Glutamatergic neuron (in vitro differentiated cells): Measurements from ENCODE around the gene TOPAZ1. TPM values are rescaled to one million over a fixed set of nuclear protein-coding genes. Genes with fewer than 3 reads are reported as not detected.

Source experiments
- DNase-seq: peaks from one replicate; pipeline ENCODE4 v3.0.0; 2022
- H3K27ac Mint-ChIP-seq: one replicate; pipeline ENCODE4 v1.8.0; 2020; ENCODE audit warnings: mild to moderate bottlenecking, mixed read lengths, inconsistent platforms; ENCODE audit not compliant: unreplicated experiment
- H3K27me3 Mint-ChIP-seq: one replicate; pipeline ENCODE4 v1.8.0; 2020; ENCODE audit warnings: mild to moderate bottlenecking, moderate library complexity, mixed read lengths, inconsistent platforms; ENCODE audit not compliant: unreplicated experiment
- H3K36me3 Mint-ChIP-seq: one replicate; pipeline ENCODE4 v1.8.0; 2020; ENCODE audit warnings: mild to moderate bottlenecking, mixed read lengths, inconsistent platforms; ENCODE audit not compliant: unreplicated experiment
- H3K4me1 Mint-ChIP-seq: one replicate; pipeline ENCODE4 v1.8.0; 2020; ENCODE audit warnings: mild to moderate bottlenecking, low read depth, mixed read lengths, inconsistent platforms; ENCODE audit not compliant: unreplicated experiment
- H3K4me3 Mint-ChIP-seq: one replicate; pipeline ENCODE4 v1.8.0; 2020; ENCODE audit warnings: mild to moderate bottlenecking, mixed read lengths, inconsistent platforms; ENCODE audit not compliant: unreplicated experiment
- H3K9me3 Mint-ChIP-seq: one replicate; pipeline ENCODE4 v1.8.0; 2020; ENCODE audit warnings: mild to moderate bottlenecking, moderate library complexity, mixed read lengths, inconsistent platforms; ENCODE audit not compliant: unreplicated experiment
- CTCF ChIP-seq: fragments of 200-600 bp; sonication (generic); IDR thresholded peaks from one replicate; pipeline ENCODE4 v1.5.0; 2021; ENCODE audit not compliant: partially characterized antibody, unreplicated experiment
- total RNA-seq: library from RNA; stranded (reverse); fragmentation: NEBNext Ultra II Directional; extraction: Animal tissue kit (Norgen Biotek cat#: 25700); gene quantifications from one replicate; pipeline ENCODE4 v1.2.1, GENCODE V29; 2021; ENCODE audit not compliant: unreplicated experiment

Gene TOPAZ1
- total RNA-seq, 1 donor from 2014 or later: not detected

- Mint-ChIP-seq H3K4me3 (no peak overlapping the region), H3K4me1 (no peaks in the 10 kb centered on the region), H3K27me3 (no peaks in the 10 kb centered on the region)
These were observed 38.4 kb downstream of the TOPAZ1 start for GRCh38 chr3:44280077-44280476.

GRCh38 chr3:44280631-44281030 is 38.9 kb downstream of the TOPAZ1 start:
- Mint-ChIP-seq H3K9me3 (no peaks in the 10 kb centered on the region), H3K4me1 (no peaks in the 10 kb centered on the region), H3K36me3 (no peaks in the 10 kb centered on the region), H3K4me3 (no peak overlapping the region), H3K27me3 (no peaks in the 10 kb centered on the region), H3K27ac (no peak overlapping the region)
- no peak for DNase-seq
- no peak for TF ChIP-seq CTCF

More at GRCh38 chr3:44280077-44280476, 38.4 kb downstream of the TOPAZ1 start:
- DNase-seq: no peak
- no peaks in the 10 kb centered on the region for H3K9me3 Mint-ChIP-seq
- no peak for TF ChIP-seq CTCF
- H3K36me3 Mint-ChIP-seq: no peaks in the 10 kb centered on the region
- no peak overlapping the region for H3K27ac Mint-ChIP-seq

- Mint-ChIP-seq H3K36me3 (no peaks in the 10 kb centered on the region), H3K4me3 (no peak overlapping the region), H3K27ac (no peak overlapping the region), H3K9me3 (no peaks in the 10 kb centered on the region), H3K27me3 (no peaks in the 10 kb centered on the region), H3K4me1 (no peaks in the 10 kb centered on the region)
- no peak for DNase-seq
- TF ChIP-seq CTCF: no peak
These were observed 43.3 kb downstream of the TOPAZ1 start for GRCh38 chr3:44284949-44285348.

DNA sequence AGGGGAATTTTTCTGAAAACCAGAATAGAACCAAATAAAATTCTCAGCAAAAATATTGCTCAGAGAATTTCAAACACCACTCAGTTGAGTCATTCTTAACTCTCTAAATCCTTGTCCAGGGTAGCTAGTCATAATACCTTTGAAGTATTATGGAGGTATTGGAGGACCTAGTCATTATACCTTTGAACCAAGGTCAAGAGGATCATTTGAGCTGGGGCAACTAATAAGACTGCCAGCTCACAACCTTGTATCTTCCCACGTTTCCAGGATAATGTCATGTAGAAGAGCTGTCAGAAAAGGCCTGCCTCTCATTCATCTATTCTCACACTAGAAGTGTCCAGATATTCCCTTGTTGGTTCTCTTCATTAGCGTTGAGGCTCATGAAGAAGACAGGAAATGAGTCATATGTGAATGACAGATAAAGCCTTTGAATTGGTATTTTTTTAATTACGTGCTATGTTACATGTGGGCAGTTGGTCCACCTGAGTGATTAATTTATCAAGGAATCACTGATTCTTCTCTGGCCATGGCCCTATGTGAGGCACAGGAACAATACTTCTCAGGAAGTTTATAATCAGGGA is 48.3 kb downstream of the TOPAZ1 start:
- no peak for DNase-seq
- Mint-ChIP-seq H3K9me3 (no peaks in the 10 kb centered on the region), H3K4me3 (no peak overlapping the region), H3K27ac (no peak overlapping the region), H3K4me1 (peaks cover 2% of the 10 kb centered on the region), H3K27me3 (no peaks in the 10 kb centered on the region), H3K36me3 (no peaks in the 10 kb centered on the region)
- TF ChIP-seq CTCF: no peak

DNA sequence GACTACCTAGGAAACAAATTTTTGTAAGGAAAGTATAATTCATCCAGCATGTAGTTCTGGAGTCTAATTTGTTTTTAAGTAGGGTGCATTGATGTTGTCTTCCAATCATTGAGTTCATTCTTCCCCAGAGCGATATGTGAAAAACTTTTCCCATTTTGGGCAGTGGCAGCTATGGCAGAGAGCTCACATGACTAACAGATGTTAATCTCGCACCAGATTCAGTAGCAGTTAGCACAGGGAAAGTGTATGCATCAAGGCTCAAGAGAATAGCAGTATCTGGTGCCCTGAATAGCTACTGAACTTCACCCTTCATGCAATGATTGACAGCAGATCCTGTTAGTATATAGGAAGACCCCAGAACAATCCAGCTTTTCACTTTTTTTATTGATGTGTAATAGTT is 50.6 kb downstream of the TOPAZ1 start:
- peaks cover 3% of the 10 kb centered on the region for H3K9me3 Mint-ChIP-seq
- TF ChIP-seq CTCF: no peak
- H3K4me1 Mint-ChIP-seq: peaks cover 2% of the 10 kb centered on the region
- DNase-seq: no peak
- no peak overlapping the region for H3K4me3 Mint-ChIP-seq
- H3K27me3 Mint-ChIP-seq: no peaks in the 10 kb centered on the region
- no peak overlapping the region for H3K27ac Mint-ChIP-seq
- no peaks in the 10 kb centered on the region for H3K36me3 Mint-ChIP-seq
